ENCODE measurements around the gene MZT1. TPM values are rescaled to one million over a fixed set of nuclear protein-coding genes. Genes with fewer than 3 reads are reported as not detected.
"Not testable (repeated sequence)": the region's sequence is repeated elsewhere in the genome, so short reads cannot be mapped to it uniquely, and the experiment has no call there.

Gene MZT1, protein sequence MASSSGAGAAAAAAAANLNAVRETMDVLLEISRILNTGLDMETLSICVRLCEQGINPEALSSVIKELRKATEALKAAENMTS
- 10 to 100 TPM; 21.9 to 25.4 (median 24.8) TPM for total RNA-seq

DNA sequence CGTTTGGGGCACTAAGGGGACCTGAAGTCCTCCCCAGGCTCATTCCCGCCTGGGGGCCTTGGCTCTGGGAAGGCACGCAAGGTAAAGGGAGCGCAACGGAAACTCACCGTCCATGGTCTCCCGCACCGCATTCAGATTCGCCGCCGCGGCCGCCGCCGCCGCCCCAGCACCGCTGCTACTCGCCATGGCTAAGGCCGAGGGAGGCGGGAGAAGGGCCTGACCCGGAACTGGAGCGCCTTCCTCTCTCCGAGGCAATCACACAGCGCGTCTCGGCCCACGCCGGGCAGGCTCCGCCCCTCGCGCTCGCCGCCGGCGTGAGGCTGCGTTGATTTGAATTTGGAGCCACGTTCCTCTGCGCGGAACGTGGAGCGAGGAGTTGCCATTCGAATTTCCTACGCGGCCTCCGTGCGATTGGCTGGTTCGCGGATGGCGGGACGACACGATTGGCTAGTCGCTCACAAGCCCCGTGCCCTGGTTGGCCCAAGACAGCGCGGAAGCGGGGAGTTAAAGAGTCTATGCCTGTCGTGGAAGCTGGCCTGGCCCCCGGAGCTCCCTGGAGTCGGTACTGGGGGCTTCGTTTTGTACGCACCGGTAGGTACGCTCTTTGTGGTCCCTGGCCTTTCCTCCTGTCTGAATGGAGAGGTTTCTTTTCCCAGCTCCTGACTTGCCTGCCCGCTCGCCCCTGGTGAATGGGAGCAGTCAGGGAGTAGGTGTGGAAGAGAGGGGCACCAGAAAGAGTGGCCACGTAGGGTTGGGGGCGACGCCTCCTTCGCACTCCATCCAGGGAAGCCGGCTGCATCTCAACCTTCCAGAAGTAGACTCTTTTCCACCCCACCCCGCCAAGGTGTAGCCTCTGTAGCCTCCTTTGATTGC lies at the start of gene MZT1, which contains the start of gene BORA:
TSS of gene MZT1 (minus strand) at position 213 of the 873 bp plus-strand sequence. CDS start at position 186, 27 bp downstream.
TSS of gene BORA (plus strand) at position 507 of the 873 bp plus-strand sequence. CDS start 1,018 bp downstream, outside the sequence.
- Mint-ChIP-seq H3K27me3 (ENCODE audit: low read depth) (no peaks in the 10 kb centered on the region), H3K9me3 (no peaks in the 10 kb centered on the region), H3K4me1 (ENCODE audit: low read depth) (peaks cover 49% of the 10 kb centered on the region), H3K4me3 (peak within 1 kb of the TSS; percentile 95), H3K36me3 (ENCODE audit: insufficient read depth) (peaks cover 18% of the 10 kb centered on the region)
- peak; percentile 92 for DNase-seq
- ATAC-seq: peak; percentile 94 to 95

- H3K4me3 Mint-ChIP-seq: no peak overlapping the region
- H3K4me1 Mint-ChIP-seq (ENCODE audit: low read depth): peaks cover 18% of the 10 kb centered on the region
- ATAC-seq: no peak
- peaks cover 58% of the 10 kb centered on the region for H3K36me3 Mint-ChIP-seq (ENCODE audit: insufficient read depth)
- DNase-seq: no peak
- no peaks in the 10 kb centered on the region for H3K27me3 Mint-ChIP-seq (ENCODE audit: low read depth)
- no peaks in the 10 kb centered on the region for H3K9me3 Mint-ChIP-seq
Observed at GRCh38 chr13:72774019-72774418, 46.6 kb upstream of the MZT1 start.

DNA sequence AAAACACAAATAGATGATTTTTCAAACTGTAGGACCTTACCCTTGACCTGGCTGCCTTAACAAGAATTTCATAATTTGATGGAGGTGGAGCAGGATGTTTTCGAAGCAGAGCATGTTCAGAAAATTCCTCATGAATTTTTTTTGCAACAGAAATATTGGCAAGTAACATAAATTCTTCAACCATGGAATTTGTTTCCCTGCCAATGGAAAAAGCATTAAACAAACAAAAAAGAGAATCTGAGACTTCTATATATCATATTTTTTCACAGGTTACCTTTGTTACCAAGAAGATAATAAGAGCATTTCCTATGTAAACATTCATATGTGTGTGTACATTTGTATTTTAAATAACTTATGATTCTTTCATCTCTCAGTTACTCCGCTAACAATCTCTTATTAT lies 36.0 kb upstream of the MZT1 start:
- Mint-ChIP-seq H3K4me3 (no peak overlapping the region), H3K36me3 (ENCODE audit: insufficient read depth) (peaks cover 46% of the 10 kb centered on the region), H3K27me3 (ENCODE audit: low read depth) (no peaks in the 10 kb centered on the region), H3K9me3 (no peaks in the 10 kb centered on the region), H3K4me1 (ENCODE audit: low read depth) (no peaks in the 10 kb centered on the region)
- DNase-seq (no peak), ATAC-seq (no peak)

DNA sequence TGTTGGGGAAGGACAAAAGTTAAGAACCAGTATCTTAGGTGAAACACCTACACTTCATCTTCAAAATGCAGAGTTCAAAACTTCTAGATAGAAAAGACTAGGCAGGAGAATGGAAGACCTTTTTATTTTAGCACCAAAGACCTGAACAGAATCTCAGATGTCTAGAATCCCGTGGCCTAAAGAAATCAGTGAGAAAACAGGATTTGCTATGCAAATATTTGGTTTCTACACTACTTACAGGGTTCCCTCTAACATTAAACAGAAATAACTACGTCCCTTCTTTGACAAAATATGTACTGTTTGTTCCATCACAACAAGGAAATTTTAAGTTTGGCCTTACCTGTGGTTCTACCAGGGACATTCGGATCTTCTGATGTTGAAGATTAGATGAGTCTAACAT lies 32.8 kb upstream of the MZT1 start:
- H3K36me3 Mint-ChIP-seq (ENCODE audit: insufficient read depth): peaks cover 41% of the 10 kb centered on the region

GRCh38 chr13:72757792-72758535 lies 30.5 kb upstream of the MZT1 start:
- Mint-ChIP-seq H3K4me3 (no peak overlapping the region), H3K27me3 (ENCODE audit: low read depth) (no peaks in the 10 kb centered on the region), H3K9me3 (no peaks in the 10 kb centered on the region), H3K36me3 (ENCODE audit: insufficient read depth) (peaks cover 34% of the 10 kb centered on the region), H3K4me1 (ENCODE audit: low read depth) (no peaks in the 10 kb centered on the region)
- ATAC-seq: peak in 1 of 2 donors; percentile 35
- DNase-seq: no peak

More for the DNA sequence above, 32.8 kb upstream of the MZT1 start:
- ATAC-seq (no peak), DNase-seq (no peak)
- no peak overlapping the region for H3K4me3 Mint-ChIP-seq
- H3K9me3 Mint-ChIP-seq: no peaks in the 10 kb centered on the region
- no peaks in the 10 kb centered on the region for H3K4me1 Mint-ChIP-seq (ENCODE audit: low read depth)
- no peaks in the 10 kb centered on the region for H3K27me3 Mint-ChIP-seq (ENCODE audit: low read depth)

DNA sequence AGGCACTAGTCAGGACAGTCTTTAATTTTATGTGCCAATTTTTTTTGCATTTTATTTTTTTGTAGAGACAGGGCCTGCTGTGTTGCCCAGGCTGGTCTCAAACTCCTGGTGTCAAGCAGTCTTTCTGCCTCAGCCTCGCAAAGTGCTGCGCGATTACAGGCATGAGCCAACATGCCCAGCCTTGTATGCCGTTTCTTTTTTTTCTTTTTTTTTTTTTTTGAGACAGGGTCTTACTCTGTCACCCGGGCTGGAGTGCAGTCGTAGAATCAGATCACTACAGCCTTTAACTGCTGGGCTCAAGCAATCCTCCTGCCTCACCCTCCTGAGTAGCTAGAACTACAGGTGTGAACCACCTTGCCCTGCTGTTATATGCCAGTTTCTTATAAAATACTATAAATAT lies 26.7 kb upstream of the MZT1 start:
- DNase-seq (no peak), ATAC-seq (no peak)
- Mint-ChIP-seq H3K4me1 (ENCODE audit: low read depth) (peaks cover 9% of the 10 kb centered on the region), H3K36me3 (ENCODE audit: insufficient read depth) (peaks cover 46% of the 10 kb centered on the region), H3K9me3 (no peaks in the 10 kb centered on the region), H3K4me3 (no peak overlapping the region), H3K27me3 (ENCODE audit: low read depth) (no peaks in the 10 kb centered on the region)

DNA sequence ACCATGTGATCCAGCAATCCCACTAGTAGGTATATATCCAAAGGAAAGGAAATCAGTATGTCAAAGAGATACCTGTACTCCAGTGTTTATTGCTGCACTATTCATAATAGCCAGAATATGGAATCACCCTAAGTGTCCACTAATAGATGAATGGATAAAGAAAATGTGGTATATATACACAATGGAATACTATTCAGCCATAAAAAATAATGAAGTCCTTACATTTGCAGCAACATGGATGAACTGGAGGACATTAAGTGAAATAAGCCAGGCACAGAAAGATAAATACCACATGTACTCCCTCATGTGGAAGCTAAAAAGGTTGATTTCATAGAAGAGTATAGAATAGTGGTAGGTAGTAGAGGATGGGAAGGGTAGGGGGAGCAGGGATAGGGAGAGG lies 23.8 kb upstream of the MZT1 start:
- H3K27me3 Mint-ChIP-seq (ENCODE audit: low read depth): no peaks in the 10 kb centered on the region
- no peak overlapping the region for H3K4me3 Mint-ChIP-seq
- peaks cover 11% of the 10 kb centered on the region for H3K4me1 Mint-ChIP-seq (ENCODE audit: low read depth)
- no peaks in the 10 kb centered on the region for H3K9me3 Mint-ChIP-seq
- peaks cover 52% of the 10 kb centered on the region for H3K36me3 Mint-ChIP-seq (ENCODE audit: insufficient read depth)
- DNase-seq (no peak), ATAC-seq (no peak)

DNA sequence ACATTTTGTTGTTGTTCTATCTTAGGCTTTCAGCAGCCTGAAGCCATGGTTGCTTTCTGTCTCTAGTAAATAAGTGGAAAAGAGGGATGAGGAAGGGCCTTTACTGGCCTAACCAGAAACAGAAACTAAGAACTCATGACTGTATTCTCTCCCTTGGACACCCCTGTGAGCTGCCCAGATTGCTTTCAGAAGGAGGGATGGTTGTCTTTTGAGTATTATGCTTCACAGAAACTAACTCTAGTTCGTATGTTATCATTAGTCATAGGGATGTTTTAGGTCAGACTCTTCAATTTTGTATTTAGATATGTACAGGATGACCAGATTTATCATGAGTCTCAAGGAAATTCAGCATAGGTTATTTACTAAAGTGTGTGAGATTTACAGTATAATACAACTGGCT lies 17.8 kb upstream of the MZT1 start:
- Mint-ChIP-seq H3K4me3 (no peak overlapping the region), H3K9me3 (no peaks in the 10 kb centered on the region), H3K27me3 (ENCODE audit: low read depth) (no peaks in the 10 kb centered on the region), H3K4me1 (ENCODE audit: low read depth) (peaks cover 9% of the 10 kb centered on the region), H3K36me3 (ENCODE audit: insufficient read depth) (peaks cover 40% of the 10 kb centered on the region)
- DNase-seq (no peak), ATAC-seq (no peak)

- no peak for ATAC-seq
- no peak overlapping the region for H3K4me3 Mint-ChIP-seq
- no peak for DNase-seq
- H3K9me3 Mint-ChIP-seq: no peaks in the 10 kb centered on the region
- H3K27me3 Mint-ChIP-seq (ENCODE audit: low read depth): no peaks in the 10 kb centered on the region
- H3K36me3 Mint-ChIP-seq (ENCODE audit: insufficient read depth): peaks cover 30% of the 10 kb centered on the region
- H3K4me1 Mint-ChIP-seq (ENCODE audit: low read depth): peaks cover 5% of the 10 kb centered on the region
Observed at GRCh38 chr13:72740015-72740414, 12.6 kb upstream of the MZT1 start.

- DNase-seq (no peak), ATAC-seq (no peak)
- Mint-ChIP-seq H3K4me1 (ENCODE audit: low read depth) (peaks cover 5% of the 10 kb centered on the region), H3K27me3 (ENCODE audit: low read depth) (no peaks in the 10 kb centered on the region), H3K9me3 (no peaks in the 10 kb centered on the region), H3K4me3 (no peak overlapping the region), H3K36me3 (ENCODE audit: insufficient read depth) (peaks cover 27% of the 10 kb centered on the region)
Observed at GRCh38 chr13:72737033-72737432, 9.6 kb upstream of the MZT1 start.

DNA sequence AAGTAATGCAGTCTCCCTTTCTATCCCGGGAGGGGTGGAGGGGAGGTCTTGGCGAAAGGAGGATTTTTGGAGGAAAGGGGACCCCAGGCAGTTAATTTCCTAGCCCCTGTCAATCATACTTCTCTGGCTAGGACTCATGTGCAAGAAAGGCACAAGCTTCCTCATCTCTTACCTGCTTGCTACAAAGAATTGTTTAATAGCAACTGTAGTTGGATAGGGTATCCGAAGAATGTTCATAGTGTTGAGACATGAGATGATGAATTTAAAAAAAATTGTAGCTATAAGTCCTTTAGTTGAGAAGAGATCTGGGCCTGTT lies 819 bp upstream of the MZT1 start:
- H3K9me3 Mint-ChIP-seq: no peaks in the 10 kb centered on the region
- H3K4me1 Mint-ChIP-seq (ENCODE audit: low read depth): peaks cover 44% of the 10 kb centered on the region

DNA sequence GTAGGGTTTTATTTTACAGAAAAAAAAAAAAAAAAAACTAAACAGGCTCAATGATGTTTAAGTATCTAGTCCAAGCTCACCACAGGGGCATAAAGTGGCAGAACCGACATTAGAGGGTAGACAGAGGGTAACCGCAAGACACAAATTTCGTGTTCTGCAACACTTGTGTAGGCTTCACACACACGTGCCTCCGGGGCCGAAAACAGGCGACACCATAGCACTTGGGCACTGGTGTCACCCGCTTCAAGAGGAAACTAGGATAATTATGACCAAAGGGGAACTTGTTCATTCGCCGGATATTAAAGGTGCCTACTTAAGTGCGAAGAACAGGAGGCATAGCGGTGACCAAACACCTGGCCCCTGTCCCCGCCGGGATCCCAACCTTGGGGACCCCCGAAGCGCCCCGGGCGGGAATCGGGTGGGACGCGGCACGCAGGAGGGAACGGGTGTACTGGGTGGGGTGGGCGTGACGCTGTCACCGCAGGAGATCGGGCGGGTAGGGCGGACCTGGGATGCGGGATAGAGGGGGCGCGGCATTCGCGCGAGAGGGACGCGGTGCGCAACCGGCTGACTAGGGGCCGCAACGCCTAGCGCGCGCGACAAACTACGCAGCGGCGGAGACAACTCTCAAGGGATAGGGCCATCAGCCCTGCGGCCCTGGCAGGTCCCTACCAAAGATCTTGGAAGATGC lies 558 bp downstream of the MZT1 start:
- peaks cover 18% of the 10 kb centered on the region for H3K36me3 Mint-ChIP-seq (ENCODE audit: insufficient read depth)
- H3K4me1 Mint-ChIP-seq (ENCODE audit: low read depth): peaks cover 49% of the 10 kb centered on the region
- H3K4me3 Mint-ChIP-seq: peak overlapping the region; percentile 95
- ATAC-seq (peak; percentile 27 to 47), DNase-seq (peak; percentile 6)
- no peaks in the 10 kb centered on the region for H3K27me3 Mint-ChIP-seq (ENCODE audit: low read depth)
- H3K9me3 Mint-ChIP-seq: no peaks in the 10 kb centered on the region

More for the DNA sequence above, 819 bp upstream of the MZT1 start:
- ATAC-seq (no peak), DNase-seq (no peak)
- Mint-ChIP-seq H3K27me3 (ENCODE audit: low read depth) (no peaks in the 10 kb centered on the region), H3K36me3 (ENCODE audit: insufficient read depth) (peaks cover 17% of the 10 kb centered on the region), H3K4me3 (peak overlapping the region; percentile 95)

GRCh38 chr13:72726185-72726584 lies 1.2 kb downstream of the MZT1 start:
- Mint-ChIP-seq H3K4me3 (peak overlapping the region; percentile 95), H3K36me3 (ENCODE audit: insufficient read depth) (peaks cover 18% of the 10 kb centered on the region), H3K4me1 (ENCODE audit: low read depth) (peaks cover 45% of the 10 kb centered on the region)
- not testable (repeated sequence) for DNase-seq; ATAC-seq; H3K9me3 Mint-ChIP-seq; H3K27me3 Mint-ChIP-seq (ENCODE audit: low read depth)

- no peak overlapping the region for H3K4me3 Mint-ChIP-seq
- H3K9me3 Mint-ChIP-seq: peaks cover 10% of the 10 kb centered on the region
- ATAC-seq: no peak
- DNase-seq: no peak
- H3K4me1 Mint-ChIP-seq (ENCODE audit: low read depth): peaks cover 12% of the 10 kb centered on the region
- H3K27me3 Mint-ChIP-seq (ENCODE audit: low read depth): no peaks in the 10 kb centered on the region
- peaks cover 65% of the 10 kb centered on the region for H3K36me3 Mint-ChIP-seq (ENCODE audit: insufficient read depth)
Observed at GRCh38 chr13:72716776-72717175, 10.7 kb downstream of the MZT1 start.

Data from activated T-cell treated with anti-CD3 and anti-CD28 coated beads, Interleukin-2, amount 50 U/mL, for 4 hours (primary cell).